Activated T-helper 17 cell treated with anti-CD3 and anti-CD28 coated beads, Interleukin-2, amount 50 U/mL, for 72 hours (primary cell): ENCODE measurements around the gene EP400. TPM values are rescaled to one million over a fixed set of nuclear protein-coding genes. Genes with fewer than 3 reads are reported as not detected.
"Not testable (repeated sequence)": the region's sequence is repeated elsewhere in the genome, so short reads cannot be mapped to it uniquely, and the experiment has no call there.

Experiments used
- ATAC-seq: fragments of 150-1000 bp; cut with Tn5 transposase; replicated peaks from 2 replicates; pipeline ENCODE4 v1.10.0; 2021; ENCODE audit warnings: mild to moderate bottlenecking, moderate library complexity
- H3K27ac Mint-ChIP-seq: one replicate; pipeline ENCODE4 v1.8.0; 2022; ENCODE audit warnings: mixed read lengths
- H3K27me3 Mint-ChIP-seq: one replicate; pipeline ENCODE4 v1.8.0; 2022; ENCODE audit warnings: mixed read lengths
- H3K36me3 Mint-ChIP-seq: one replicate; pipeline ENCODE4 v1.8.0; 2022; ENCODE audit warnings: low read depth, mild to moderate bottlenecking, mixed read lengths
- H3K4me1 Mint-ChIP-seq: one replicate; pipeline ENCODE4 v1.8.0; 2022; ENCODE audit warnings: mixed read lengths
- H3K4me3 Mint-ChIP-seq: one replicate; pipeline ENCODE4 v1.8.0; 2022; ENCODE audit warnings: mild to moderate bottlenecking, mixed read lengths
- H3K9me3 Mint-ChIP-seq: one replicate; pipeline ENCODE4 v1.8.0; 2022; ENCODE audit warnings: mixed read lengths
- total RNA-seq, 2 donors: library from RNA; stranded (reverse); gene quantifications; one replicate each; pipeline ENCODE4 v1.2.3, GENCODE V29; 2022

EP400 gene
- total RNA-seq, 2 donors from 2014 or later = 47.1 to 60.0 TPM

GRCh38 chr12:131944601-131945251 lies 5.0 kb upstream of the EP400 start:
- Mint-ChIP-seq H3K27ac (no peak overlapping the region), H3K36me3 (peaks cover 50% of the 10 kb centered on the region), H3K4me1 (peaks cover 11% of the 10 kb centered on the region), H3K4me3 (no peak overlapping the region), H3K27me3 (no peaks in the 10 kb centered on the region), H3K9me3 (no peaks in the 10 kb centered on the region)
- ATAC-seq = no peak

- no peak overlapping the region for H3K4me3 Mint-ChIP-seq
- H3K27ac Mint-ChIP-seq = no peak overlapping the region
- peaks cover 39% of the 10 kb centered on the region for H3K36me3 Mint-ChIP-seq
- ATAC-seq = no peak
- H3K9me3 Mint-ChIP-seq = no peaks in the 10 kb centered on the region
- peaks cover 11% of the 10 kb centered on the region for H3K4me1 Mint-ChIP-seq
- H3K27me3 Mint-ChIP-seq = no peaks in the 10 kb centered on the region
These were observed 3.0 kb upstream of the EP400 start for GRCh38 chr12:131946757-131947156.

- Mint-ChIP-seq H3K4me3 (peak overlapping the region; percentile 66), H3K27ac (peak overlapping the region; percentile 75), H3K9me3 (no peaks in the 10 kb centered on the region), H3K27me3 (no peaks in the 10 kb centered on the region), H3K4me1 (peaks cover 11% of the 10 kb centered on the region), H3K36me3 (peaks cover 31% of the 10 kb centered on the region)
- no peak for ATAC-seq
These were observed 2.2 kb upstream of the EP400 start for GRCh38 chr12:131947482-131948027.

GRCh38 chr12:131948166-131948712 lies 1.5 kb upstream of the EP400 start:
- Mint-ChIP-seq H3K4me1 (peaks cover 11% of the 10 kb centered on the region), H3K4me3 (peak overlapping the region; percentile 66), H3K36me3 (peaks cover 24% of the 10 kb centered on the region)

GRCh38 chr12:131948713-131949430 lies 870 bp upstream of the EP400 start:
- ATAC-seq = not testable (repeated sequence)

More at GRCh38 chr12:131948166-131948712, 1.5 kb upstream of the EP400 start:
- Mint-ChIP-seq H3K27me3 (no peaks in the 10 kb centered on the region), H3K9me3 (no peaks in the 10 kb centered on the region), H3K27ac (peak overlapping the region; percentile 75)
- ATAC-seq = no peak

GRCh38 chr12:131950182-131950913 lies 606 bp downstream of the EP400 start:
- Mint-ChIP-seq H3K4me3 (peak overlapping the region; percentile 86), H3K9me3 (no peaks in the 10 kb centered on the region), H3K27ac (peak overlapping the region; percentile 90), H3K27me3 (no peaks in the 10 kb centered on the region), H3K36me3 (peaks cover 9% of the 10 kb centered on the region), H3K4me1 (peaks cover 11% of the 10 kb centered on the region)
- peak; percentile 15 for ATAC-seq

More at GRCh38 chr12:131948713-131949430, 870 bp upstream of the EP400 start:
- Mint-ChIP-seq H3K27ac (peak overlapping the region; percentile 75), H3K36me3 (peaks cover 18% of the 10 kb centered on the region), H3K4me3 (peak overlapping the region; percentile 66), H3K4me1 (peaks cover 11% of the 10 kb centered on the region)
- H3K9me3 Mint-ChIP-seq, H3K27me3 Mint-ChIP-seq: not testable (repeated sequence)

GRCh38 chr12:131953810-131954209 lies 4.1 kb downstream of the EP400 start:
- not testable (repeated sequence) for H3K27me3 Mint-ChIP-seq
- Mint-ChIP-seq H3K36me3 (peaks cover 14% of the 10 kb centered on the region), H3K27ac (peak overlapping the region; percentile 11)

GRCh38 chr12:131954460-131954859 lies 4.7 kb downstream of the EP400 start:
- H3K36me3 Mint-ChIP-seq = peaks cover 14% of the 10 kb centered on the region
- H3K27me3 Mint-ChIP-seq, H3K9me3 Mint-ChIP-seq, ATAC-seq, H3K4me3 Mint-ChIP-seq, H3K27ac Mint-ChIP-seq: not testable (repeated sequence)
- H3K4me1 Mint-ChIP-seq = peaks cover 23% of the 10 kb centered on the region

More at GRCh38 chr12:131953810-131954209, 4.1 kb downstream of the EP400 start:
- H3K9me3 Mint-ChIP-seq, H3K4me3 Mint-ChIP-seq, ATAC-seq: not testable (repeated sequence)
- peaks cover 17% of the 10 kb centered on the region for H3K4me1 Mint-ChIP-seq

- Mint-ChIP-seq H3K9me3 (no peaks in the 10 kb centered on the region), H3K4me3 (no peak overlapping the region), H3K27ac (peak overlapping the region; percentile 81), H3K4me1 (peaks cover 42% of the 10 kb centered on the region), H3K27me3 (no peaks in the 10 kb centered on the region), H3K36me3 (peaks cover 42% of the 10 kb centered on the region)
- no peak for ATAC-seq
These were observed 9.4 kb downstream of the EP400 start for GRCh38 chr12:131959116-131959515.

- H3K36me3 Mint-ChIP-seq = peaks cover 47% of the 10 kb centered on the region
- no peak overlapping the region for H3K4me3 Mint-ChIP-seq
- no peaks in the 10 kb centered on the region for H3K9me3 Mint-ChIP-seq
- no peaks in the 10 kb centered on the region for H3K27me3 Mint-ChIP-seq
- no peak for ATAC-seq
- peaks cover 42% of the 10 kb centered on the region for H3K4me1 Mint-ChIP-seq
- peak overlapping the region; percentile 81 for H3K27ac Mint-ChIP-seq
These were observed 10.2 kb downstream of the EP400 start for GRCh38 chr12:131959641-131960589.

GRCh38 chr12:131960590-131961325 lies 11.0 kb downstream of the EP400 start:
- H3K27me3 Mint-ChIP-seq, H3K9me3 Mint-ChIP-seq, ATAC-seq, H3K27ac Mint-ChIP-seq, H3K4me3 Mint-ChIP-seq: not testable (repeated sequence)
- Mint-ChIP-seq H3K4me1 (peaks cover 40% of the 10 kb centered on the region), H3K36me3 (peaks cover 50% of the 10 kb centered on the region)

- Mint-ChIP-seq H3K36me3 (peaks cover 47% of the 10 kb centered on the region), H3K4me1 (peaks cover 34% of the 10 kb centered on the region), H3K27ac (peak overlapping the region; percentile 66)
- H3K9me3 Mint-ChIP-seq, H3K4me3 Mint-ChIP-seq, H3K27me3 Mint-ChIP-seq, ATAC-seq: not testable (repeated sequence)
These were observed 11.6 kb downstream of the EP400 start for GRCh38 chr12:131961328-131961727.

- Mint-ChIP-seq H3K27ac (peak overlapping the region; percentile 66), H3K9me3 (no peaks in the 10 kb centered on the region), H3K4me3 (no peak overlapping the region), H3K36me3 (peaks cover 47% of the 10 kb centered on the region), H3K27me3 (no peaks in the 10 kb centered on the region), H3K4me1 (peaks cover 34% of the 10 kb centered on the region)
- no peak for ATAC-seq
These were observed 12.3 kb downstream of the EP400 start for GRCh38 chr12:131962069-131962468.
